ENCODE results near the gene ZNF521. TPM values are rescaled to one million over a fixed set of nuclear protein-coding genes. Genes with fewer than 3 reads are reported as not detected.

The ZNF521 gene
- total RNA-seq, 1 donor from 2014 or later, result 48.0 TPM

DNA sequence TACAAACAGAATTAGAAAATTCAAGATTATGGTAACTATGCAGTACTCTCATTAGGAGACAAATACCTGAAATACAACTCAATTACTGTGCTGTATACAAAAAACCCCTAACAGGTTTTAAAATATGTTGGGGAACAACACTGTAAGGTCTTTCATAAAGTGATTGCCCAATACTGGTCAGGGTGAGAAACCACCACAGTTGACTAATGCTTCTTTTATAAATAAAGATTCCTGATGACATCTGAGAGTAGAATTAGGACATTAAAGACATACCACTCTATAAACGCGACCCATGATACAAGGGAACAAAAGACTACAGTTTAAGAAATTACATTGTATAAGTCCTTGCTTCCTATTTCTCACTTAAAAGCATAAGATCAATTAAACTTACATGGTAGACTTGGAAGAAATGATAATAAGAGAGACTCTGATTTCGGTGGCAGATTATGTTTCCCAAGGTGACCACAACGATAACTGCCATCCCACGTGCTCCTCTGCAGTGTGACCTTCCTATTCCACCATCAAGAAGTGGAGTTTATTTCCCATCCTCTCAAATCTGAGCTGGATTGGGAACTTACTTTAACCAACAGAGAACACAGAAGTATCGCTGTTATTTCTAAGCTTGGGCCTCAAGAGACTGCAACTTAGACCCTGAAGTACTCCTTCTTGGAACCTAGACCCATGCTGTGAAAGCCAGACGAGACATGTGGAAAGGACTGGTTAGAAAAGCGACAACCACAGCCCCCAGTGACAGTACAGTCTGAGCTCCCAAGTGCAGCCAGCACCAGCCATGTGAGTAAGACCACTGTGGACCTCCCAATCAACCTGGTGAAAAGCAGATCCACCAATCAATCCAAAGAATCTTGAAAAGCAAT, 52.3 kb downstream of the ZNF521 start:
- Mint-ChIP-seq H3K36me3 (ENCODE audit: low read depth, unreplicated experiment) (no peaks in the 10 kb centered on the region), H3K27me3 (ENCODE audit: low read depth, unreplicated experiment) (no peaks in the 10 kb centered on the region), H3K4me3 (ENCODE audit: unreplicated experiment) (no peak overlapping the region), H3K4me1 (ENCODE audit: low read depth, unreplicated experiment) (peaks cover 14% of the 10 kb centered on the region), H3K27ac (ENCODE audit: unreplicated experiment) (peak overlapping the region; percentile 89), H3K9me3 (ENCODE audit: unreplicated experiment) (no peaks in the 10 kb centered on the region)
- Histone ChIP-seq H3K4me1 (ENCODE audit: insufficient read depth, low read length) (peaks cover 17% of the 10 kb centered on the region), H3K36me3 (ENCODE audit: insufficient read depth, low read length) (no peaks in the 10 kb centered on the region), H3K27me3 (ENCODE audit: insufficient read depth, low read length) (no peaks in the 10 kb centered on the region), H3K4me2 (ENCODE audit: low read length) (peak overlapping the region; percentile 47), H2AFZ (ENCODE audit: low read depth, low read length) (no peak overlapping the region), H3K9me3 (ENCODE audit: insufficient read depth, low read depth, low read length) (no peaks in the 10 kb centered on the region), H3K79me2 (ENCODE audit: insufficient read depth, low read length) (no peaks in the 10 kb centered on the region), H4K20me1 (ENCODE audit: insufficient read depth, low read length) (no peaks in the 10 kb centered on the region), H3K9ac (ENCODE audit: low read length) (peak overlapping the region; percentile 35), H3K4me3 (ENCODE audit: insufficient read depth, low read depth, low read length) (no peak overlapping the region), H3K27ac (ENCODE audit: low read depth, low read length) (peak overlapping the region; percentile 70)
- DNase-seq (ENCODE audit: low read depth) (peak; percentile 63), FAIRE-seq (peak; percentile 72)
- TF ChIP-seq CTCF (IDR thresholded peaks at IDR 0.05; ENCODE audit: insufficient read depth, low read depth, low read length) (no peak), EZH2 (IDR thresholded peaks at IDR 0.05; ENCODE audit: insufficient read depth, low read length) (no peak)

GRCh38 chr18:25298853-25299274, 53.1 kb downstream of the ZNF521 start:
- Mint-ChIP-seq H3K27ac (ENCODE audit: unreplicated experiment) (peak overlapping the region; percentile 89), H3K9me3 (ENCODE audit: unreplicated experiment) (no peaks in the 10 kb centered on the region), H3K4me1 (ENCODE audit: low read depth, unreplicated experiment) (peaks cover 14% of the 10 kb centered on the region), H3K27me3 (ENCODE audit: low read depth, unreplicated experiment) (no peaks in the 10 kb centered on the region), H3K4me3 (ENCODE audit: unreplicated experiment) (peak overlapping the region; percentile 40), H3K36me3 (ENCODE audit: low read depth, unreplicated experiment) (no peaks in the 10 kb centered on the region)
- Histone ChIP-seq H3K4me3 (ENCODE audit: insufficient read depth, low read depth, low read length) (no peak overlapping the region), H3K9me3 (ENCODE audit: insufficient read depth, low read depth, low read length) (no peaks in the 10 kb centered on the region), H3K9ac (ENCODE audit: low read length) (peak overlapping the region; percentile 35), H3K79me2 (ENCODE audit: insufficient read depth, low read length) (no peaks in the 10 kb centered on the region), H3K36me3 (ENCODE audit: insufficient read depth, low read length) (no peaks in the 10 kb centered on the region), H4K20me1 (ENCODE audit: insufficient read depth, low read length) (no peaks in the 10 kb centered on the region), H3K4me1 (ENCODE audit: insufficient read depth, low read length) (peaks cover 17% of the 10 kb centered on the region), H3K27ac (ENCODE audit: low read depth, low read length) (peak overlapping the region; percentile 70), H2AFZ (ENCODE audit: low read depth, low read length) (no peak overlapping the region), H3K27me3 (ENCODE audit: insufficient read depth, low read length) (no peaks in the 10 kb centered on the region), H3K4me2 (ENCODE audit: low read length) (peak overlapping the region; percentile 47)
- peak; percentile 93 for DNase-seq (ENCODE audit: low read depth)
- TF ChIP-seq EZH2 (IDR thresholded peaks at IDR 0.05; ENCODE audit: insufficient read depth, low read length), result no peak
- no peak for TF ChIP-seq CTCF (IDR thresholded peaks at IDR 0.05; ENCODE audit: insufficient read depth, low read depth, low read length)
- peak; percentile 93 for FAIRE-seq
